ENCODE measurements around the gene GRK3.

Gene GRK3

GRCh38 chr22:25536589-25536988 is 27.9 kb upstream of the GRK3 start:
- no peak for DNase-seq (ENCODE audit: low read depth, low spot score)
- Histone ChIP-seq H3K9me3 (ENCODE audit: control insufficient read depth, insufficient read depth, low read length) (no peaks in the 10 kb centered on the region), H3K27me3 (ENCODE audit: control insufficient read depth, insufficient read depth, low read length) (no peaks in the 10 kb centered on the region), H3K36me3 (ENCODE audit: control insufficient read depth, insufficient read depth, low read length) (no peaks in the 10 kb centered on the region), H3K4me3 (ENCODE audit: low read length) (no peak overlapping the region), H3K27ac (ENCODE audit: low read length) (no peak overlapping the region), H3K4me1 (ENCODE audit: control insufficient read depth, insufficient read depth, low read length) (no peaks in the 10 kb centered on the region)
- WGBS (ENCODE audit: insufficient coverage, insufficient read length) = no CpG with 5 or more reads among the region's 4 CpGs

GRCh38 chr22:25540166-25540907 is 24.1 kb upstream of the GRK3 start:
- WGBS (ENCODE audit: insufficient coverage, insufficient read length) = no CpG with 5 or more reads among the region's 3 CpGs
- Histone ChIP-seq H3K4me3 (ENCODE audit: low read length) (no peak overlapping the region), H3K36me3 (ENCODE audit: control insufficient read depth, insufficient read depth, low read length) (no peaks in the 10 kb centered on the region)

GRCh38 chr22:25540908-25541660 is 23.4 kb upstream of the GRK3 start:
- Histone ChIP-seq H3K27ac (ENCODE audit: low read length) (no peak overlapping the region), H3K36me3 (ENCODE audit: control insufficient read depth, insufficient read depth, low read length) (no peaks in the 10 kb centered on the region), H3K9me3 (ENCODE audit: control insufficient read depth, insufficient read depth, low read length) (no peaks in the 10 kb centered on the region), H3K4me3 (ENCODE audit: low read length) (no peak overlapping the region), H3K27me3 (ENCODE audit: control insufficient read depth, insufficient read depth, low read length) (no peaks in the 10 kb centered on the region), H3K4me1 (ENCODE audit: control insufficient read depth, insufficient read depth, low read length) (no peaks in the 10 kb centered on the region)
- no peak for DNase-seq (ENCODE audit: low read depth, low spot score)
- WGBS (ENCODE audit: insufficient coverage, insufficient read length) = no CpG with 5 or more reads among the region's 4 CpGs

More at GRCh38 chr22:25540166-25540907, 24.1 kb upstream of the GRK3 start:
- Histone ChIP-seq H3K27me3 (ENCODE audit: control insufficient read depth, insufficient read depth, low read length) (no peaks in the 10 kb centered on the region), H3K4me1 (ENCODE audit: control insufficient read depth, insufficient read depth, low read length) (no peaks in the 10 kb centered on the region), H3K9me3 (ENCODE audit: control insufficient read depth, insufficient read depth, low read length) (no peaks in the 10 kb centered on the region), H3K27ac (ENCODE audit: low read length) (no peak overlapping the region)
- no peak for DNase-seq (ENCODE audit: low read depth, low spot score)

GRCh38 chr22:25542191-25542590 is 22.3 kb upstream of the GRK3 start:
- no peak for DNase-seq (ENCODE audit: low read depth, low spot score)
- Histone ChIP-seq H3K36me3 (ENCODE audit: control insufficient read depth, insufficient read depth, low read length) (no peaks in the 10 kb centered on the region), H3K4me3 (ENCODE audit: low read length) (no peak overlapping the region), H3K4me1 (ENCODE audit: control insufficient read depth, insufficient read depth, low read length) (peaks cover 1% of the 10 kb centered on the region; the same call in 1 of the 2 replicates), H3K9me3 (ENCODE audit: control insufficient read depth, insufficient read depth, low read length) (no peaks in the 10 kb centered on the region), H3K27ac (ENCODE audit: low read length) (no peak overlapping the region), H3K27me3 (ENCODE audit: control insufficient read depth, insufficient read depth, low read length) (no peaks in the 10 kb centered on the region)
- no CpG with 5 or more reads among the region's 1 CpG for WGBS (ENCODE audit: insufficient coverage, insufficient read length)

- Histone ChIP-seq H3K9me3 (ENCODE audit: control insufficient read depth, insufficient read depth, low read length) (no peaks in the 10 kb centered on the region), H3K36me3 (ENCODE audit: control insufficient read depth, insufficient read depth, low read length) (no peaks in the 10 kb centered on the region), H3K27ac (ENCODE audit: low read length) (no peak overlapping the region), H3K27me3 (ENCODE audit: control insufficient read depth, insufficient read depth, low read length) (no peaks in the 10 kb centered on the region), H3K4me3 (ENCODE audit: low read length) (no peak overlapping the region), H3K4me1 (ENCODE audit: control insufficient read depth, insufficient read depth, low read length) (peaks cover 1% of the 10 kb centered on the region; the same call in 1 of the 2 replicates)
- no peak for DNase-seq (ENCODE audit: low read depth, low spot score)
- WGBS (ENCODE audit: insufficient coverage, insufficient read length) = 100% methylated on average over 3 of the region's 6 CpGs
These were observed 21.6 kb upstream of the GRK3 start for GRCh38 chr22:25542720-25543402.

GRCh38 chr22:25545146-25545545 is 19.3 kb upstream of the GRK3 start:
- no peak for DNase-seq (ENCODE audit: low read depth, low spot score)
- H3K4me1 ChIP-seq (ENCODE audit: control insufficient read depth, insufficient read depth, low read length) = peaks cover 1% of the 10 kb centered on the region; the same call in 1 of the 2 replicates
- H3K9me3 ChIP-seq (ENCODE audit: control insufficient read depth, insufficient read depth, low read length) = no peaks in the 10 kb centered on the region
- no CpG with 5 or more reads among the region's 3 CpGs for WGBS (ENCODE audit: insufficient coverage, insufficient read length)
- H3K27me3 ChIP-seq (ENCODE audit: control insufficient read depth, insufficient read depth, low read length) = no peaks in the 10 kb centered on the region
- H3K36me3 ChIP-seq (ENCODE audit: control insufficient read depth, insufficient read depth, low read length) = no peaks in the 10 kb centered on the region
- no peak overlapping the region for H3K4me3 ChIP-seq (ENCODE audit: low read length)
- no peak overlapping the region for H3K27ac ChIP-seq (ENCODE audit: low read length)

- Histone ChIP-seq H3K4me3 (ENCODE audit: low read length) (no peak overlapping the region), H3K27ac (ENCODE audit: low read length) (no peak overlapping the region), H3K9me3 (ENCODE audit: control insufficient read depth, insufficient read depth, low read length) (no peaks in the 10 kb centered on the region), H3K4me1 (ENCODE audit: control insufficient read depth, insufficient read depth, low read length) (peaks cover 1% of the 10 kb centered on the region; the same call in 1 of the 2 replicates), H3K27me3 (ENCODE audit: control insufficient read depth, insufficient read depth, low read length) (no peaks in the 10 kb centered on the region), H3K36me3 (ENCODE audit: control insufficient read depth, insufficient read depth, low read length) (no peaks in the 10 kb centered on the region)
- DNase-seq (ENCODE audit: low read depth, low spot score) = no peak
- WGBS (ENCODE audit: insufficient coverage, insufficient read length) = no CpG with 5 or more reads among the region's 10 CpGs
These were observed 18.8 kb upstream of the GRK3 start for GRCh38 chr22:25545672-25546071.

GRCh38 chr22:25546242-25546641 is 18.2 kb upstream of the GRK3 start:
- DNase-seq (ENCODE audit: low read depth, low spot score) = no peak
- H3K4me1 ChIP-seq (ENCODE audit: control insufficient read depth, insufficient read depth, low read length) = peaks cover 1% of the 10 kb centered on the region; the same call in 1 of the 2 replicates
- no peaks in the 10 kb centered on the region for H3K27me3 ChIP-seq (ENCODE audit: control insufficient read depth, insufficient read depth, low read length)
- no peaks in the 10 kb centered on the region for H3K9me3 ChIP-seq (ENCODE audit: control insufficient read depth, insufficient read depth, low read length)
- no peak overlapping the region for H3K4me3 ChIP-seq (ENCODE audit: low read length)
- no peaks in the 10 kb centered on the region for H3K36me3 ChIP-seq (ENCODE audit: control insufficient read depth, insufficient read depth, low read length)
- no CpG with 5 or more reads among the region's 2 CpGs for WGBS (ENCODE audit: insufficient coverage, insufficient read length)
- no peak overlapping the region for H3K27ac ChIP-seq (ENCODE audit: low read length)

GRCh38 chr22:25546751-25547150 is 17.7 kb upstream of the GRK3 start:
- Histone ChIP-seq H3K27ac (ENCODE audit: low read length) (no peak overlapping the region), H3K36me3 (ENCODE audit: control insufficient read depth, insufficient read depth, low read length) (no peaks in the 10 kb centered on the region), H3K4me1 (ENCODE audit: control insufficient read depth, insufficient read depth, low read length) (peaks cover 1% of the 10 kb centered on the region; the same call in 1 of the 2 replicates), H3K27me3 (ENCODE audit: control insufficient read depth, insufficient read depth, low read length) (no peaks in the 10 kb centered on the region), H3K4me3 (ENCODE audit: low read length) (no peak overlapping the region), H3K9me3 (ENCODE audit: control insufficient read depth, insufficient read depth, low read length) (no peaks in the 10 kb centered on the region)
- WGBS (ENCODE audit: insufficient coverage, insufficient read length) = no CpG with 5 or more reads among the region's 4 CpGs
- no peak for DNase-seq (ENCODE audit: low read depth, low spot score)

- Histone ChIP-seq H3K27me3 (ENCODE audit: control insufficient read depth, insufficient read depth, low read length) (no peaks in the 10 kb centered on the region), H3K27ac (ENCODE audit: low read length) (no peak overlapping the region), H3K4me1 (ENCODE audit: control insufficient read depth, insufficient read depth, low read length) (peaks cover 1% of the 10 kb centered on the region; the same call in 1 of the 2 replicates), H3K4me3 (ENCODE audit: low read length) (no peak overlapping the region), H3K9me3 (ENCODE audit: control insufficient read depth, insufficient read depth, low read length) (no peaks in the 10 kb centered on the region), H3K36me3 (ENCODE audit: control insufficient read depth, insufficient read depth, low read length) (no peaks in the 10 kb centered on the region)
- no peak for DNase-seq (ENCODE audit: low read depth, low spot score)
- WGBS (ENCODE audit: insufficient coverage, insufficient read length) = no CpG with 5 or more reads among the region's 10 CpGs
These were observed 15.5 kb upstream of the GRK3 start for GRCh38 chr22:25548866-25549464.

Measured in iPS DF 6.9 (cell line).